Pancreas (tissue), 10 donors: ENCODE results near the gene WNK2. TPM values are rescaled to one million over a fixed set of nuclear protein-coding genes. Genes with fewer than 3 reads are reported as not detected.

Experiments used
- ATAC-seq, 4 donors: fragments of 200-7000 bp; cut with Tn5 transposase; one replicate each; pipeline versions ENCODE4 v1.8.0 to v1.9.1; 2020; ENCODE audit warnings: mild to moderate bottlenecking in 4 of 4, moderate library complexity in 4 of 4
- DNase-seq, 6 donors: peaks; one replicate each; pipeline ENCODE4 v3.0.0-alpha.2; 2020
- FAIRE-seq: peaks from 2 replicates; lab custom pipeline; 2012; peaks lifted over from hg19 to GRCh38; lab: Jason Lieb, UNC
- H3K27ac ChIP-seq, 4 donors: fragments of 200-600 bp; sonication (generic); 1 replicate in 3 of 4; 2 replicates in 1 of 4; pipeline versions ENCODE4 v1.5.0 to v1.8.0; 2020
- H3K27me3 ChIP-seq, 4 donors: fragments of 200-600 bp; one replicate each; pipeline ENCODE4 v1.8.0; 2021
- H3K36me3 ChIP-seq, 3 donors: fragments of 200-600 bp; sonication (generic) in 1 of 3; one replicate each; pipeline versions ENCODE4 v1.5.0 to v1.8.0; 2020 to 2021
- H3K4me1 ChIP-seq, 3 donors: fragments of 200-600 bp; one replicate each; pipeline ENCODE4 v1.8.0; 2021
- H3K4me3 ChIP-seq, 4 donors: fragments of 200-600 bp; sonication (generic) in 2 of 4; one replicate each; pipeline versions ENCODE4 v1.5.0 to v1.8.0; 2020 to 2021
- H3K9me3 ChIP-seq, 4 donors: fragments of 200-600 bp; one replicate each; pipeline ENCODE4 v1.8.0; 2021
- CTCF ChIP-seq, 4 donors: fragments of 200-600 bp; sonication (generic) in 3 of 4; IDR thresholded peaks; one replicate each; pipeline versions ENCODE4 v1.5.0 to v1.8.0; 2021; ENCODE audit warnings: antibody characterized with exemption in 4 of 4
- WGBS, 2 donors: extraction: QIAGEN DNeasy Blood & Tissue Kit; methylation state at CpG; one replicate each; pipeline ENCODE4 v1.1.7; 2013; 5-methylcytosine and 5-hydroxymethylcytosine counted together
- intact Hi-C, 3 donors: fragments of 100-400 bp; cut with DNase I; formaldehyde crosslinking; loops; one replicate each; pipeline versions ENCODE4 v1.11.1 to v1.14.2; 2022
- polyA plus RNA-seq, 2 donors: library from polyadenylated mRNA; stranded (reverse); fragments of 200-250 nt; gene quantifications; one replicate each; pipeline ENCODE4 v1.2.3, GENCODE V29; 2013
- total RNA-seq, 6 donors: library from RNA; stranded (reverse); fragmentation: NEBNext Ultra II Directional in 4 of 6; extraction: Animal tissue kit (Norgen Biotek cat#: 25700) in 4 of 6; gene quantifications; one replicate each; pipeline versions ENCODE4 v1.2.1 to v1.2.4, GENCODE V29; 2021 to 2023
- donor health status: healthy with polysubstance abuse.
- donor health status: DM: no; HTN: no; CAD: no; lungs with moderate emphysema.
- donor health status: DM: no; HTN: no; CAD: no.
- donor health status: control.
- donor health status: control.
- donor health status: Bipolar disorder and iron deficiency.
- donor health status: DM: yes; HTN: yes; CAD: no.
- donor health status: DM: no; HTN: no; CAD: no.
- donor health status: DM: no; HTN: no; CAD: no.
- donor health status: DM: yes; HTN: yes; CAD: no.

The WNK2 gene
- total and polyA plus RNA-seq, 8 donors, result 53.5 to 121 (median 89.4) TPM

GRCh38 chr9:93155716-93156474 lies 28.0 kb upstream of the WNK2 start:
- Histone ChIP-seq H3K4me1 (no peaks in the 10 kb centered on the region), H3K27me3 (no peaks in the 10 kb centered on the region), H3K9me3 (no peaks in the 10 kb centered on the region), H3K36me3 (no peaks in the 10 kb centered on the region), H3K4me3 (no peak overlapping the region), H3K27ac (no peak overlapping the region)
- 88 to 93% methylated on average over 16 of the region's 16 CpGs for WGBS, 2 donors
- intact Hi-C loops, result loop anchor here in 2 of 3 donors (5.0 kb wide), 1 partner anchor 151 kb away; no protein-coding TSS in a partner anchor
- no peak for TF ChIP-seq CTCF (IDR thresholded peaks at IDR 0.05)
- no peak for ATAC-seq
- DNase-seq, result no peak
- no peak for FAIRE-seq

GRCh38 chr9:93156475-93157008 lies 27.4 kb upstream of the WNK2 start:
- no peak overlapping the region for H3K4me3 ChIP-seq
- 91 to 93% methylated on average over 11 of the region's 11 CpGs for WGBS, 2 donors
- FAIRE-seq, result no peak
- no peaks in the 10 kb centered on the region for H3K4me1 ChIP-seq
- H3K27me3 ChIP-seq, result no peaks in the 10 kb centered on the region
- no peaks in the 10 kb centered on the region for H3K9me3 ChIP-seq
- intact Hi-C loops, result loop anchor here in 2 of 3 donors (5.0 kb wide), 1 partner anchor 151 kb away; no protein-coding TSS in a partner anchor
- ATAC-seq, result no peak
- TF ChIP-seq CTCF (IDR thresholded peaks at IDR 0.05), result no peak
- H3K36me3 ChIP-seq, result no peaks in the 10 kb centered on the region
- H3K27ac ChIP-seq, result no peak overlapping the region
- DNase-seq, result no peak

- no peaks in the 10 kb centered on the region for H3K9me3 ChIP-seq
- H3K27ac ChIP-seq, result no peak overlapping the region
- no peaks in the 10 kb centered on the region for H3K27me3 ChIP-seq
- intact Hi-C loops, result loop anchor here (5.0 kb wide), 2 partner anchors 142 to 147 kb away; no protein-coding TSS in a partner anchor
- FAIRE-seq (no peak), DNase-seq (peak; percentile 84 to 97 (median 89)), ATAC-seq (peak; percentile 97 to 100 (median 100))
- H3K4me1 ChIP-seq, result no peaks in the 10 kb centered on the region
- TF ChIP-seq CTCF (IDR thresholded peaks at IDR 0.05), result peak; percentile 81 to 94 (median 93)
- H3K36me3 ChIP-seq, result no peaks in the 10 kb centered on the region
- no peak overlapping the region for H3K4me3 ChIP-seq
- 9 to 12% methylated on average over 19 of the region's 19 CpGs for WGBS, 2 donors
Observed at GRCh38 chr9:93159601-93160471, 24.1 kb upstream of the WNK2 start.

- Histone ChIP-seq H3K4me3 (no peak overlapping the region), H3K36me3 (no peaks in the 10 kb centered on the region), H3K9me3 (no peaks in the 10 kb centered on the region), H3K27me3 (no peaks in the 10 kb centered on the region), H3K4me1 (no peaks in the 10 kb centered on the region), H3K27ac (no peak overlapping the region)
- FAIRE-seq (no peak), DNase-seq (no peak), ATAC-seq (no peak)
- WGBS, 2 donors, result 74 to 78% methylated on average over 11 of the region's 11 CpGs
- intact Hi-C loops, result loop anchor here in 1 of 3 donors (5.0 kb wide), 1 partner anchor 140 kb away; no protein-coding TSS in a partner anchor
- TF ChIP-seq CTCF (IDR thresholded peaks at IDR 0.05), result no peak
Observed at GRCh38 chr9:93161786-93162562, 22.0 kb upstream of the WNK2 start.
